Activated T-helper 9 cell treated with anti-CD3 and anti-CD28 coated beads, Interleukin-2, amount 50 U/mL, for 16 hours (primary cell): Measurements from ENCODE around the gene PCGF2.
A peak's percentile ranks its signal among the peaks of the same experiment; 100 is the strongest.
"Not testable (repeated sequence)": the region's sequence is repeated elsewhere in the genome, so short reads cannot be mapped to it uniquely, and the experiment has no call there.

Source experiments
- DNase-seq: peaks from one replicate; pipeline ENCODE4 v3.0.0-alpha.2; 2020; ENCODE audit warnings: low read depth

Gene PCGF2

DNA sequence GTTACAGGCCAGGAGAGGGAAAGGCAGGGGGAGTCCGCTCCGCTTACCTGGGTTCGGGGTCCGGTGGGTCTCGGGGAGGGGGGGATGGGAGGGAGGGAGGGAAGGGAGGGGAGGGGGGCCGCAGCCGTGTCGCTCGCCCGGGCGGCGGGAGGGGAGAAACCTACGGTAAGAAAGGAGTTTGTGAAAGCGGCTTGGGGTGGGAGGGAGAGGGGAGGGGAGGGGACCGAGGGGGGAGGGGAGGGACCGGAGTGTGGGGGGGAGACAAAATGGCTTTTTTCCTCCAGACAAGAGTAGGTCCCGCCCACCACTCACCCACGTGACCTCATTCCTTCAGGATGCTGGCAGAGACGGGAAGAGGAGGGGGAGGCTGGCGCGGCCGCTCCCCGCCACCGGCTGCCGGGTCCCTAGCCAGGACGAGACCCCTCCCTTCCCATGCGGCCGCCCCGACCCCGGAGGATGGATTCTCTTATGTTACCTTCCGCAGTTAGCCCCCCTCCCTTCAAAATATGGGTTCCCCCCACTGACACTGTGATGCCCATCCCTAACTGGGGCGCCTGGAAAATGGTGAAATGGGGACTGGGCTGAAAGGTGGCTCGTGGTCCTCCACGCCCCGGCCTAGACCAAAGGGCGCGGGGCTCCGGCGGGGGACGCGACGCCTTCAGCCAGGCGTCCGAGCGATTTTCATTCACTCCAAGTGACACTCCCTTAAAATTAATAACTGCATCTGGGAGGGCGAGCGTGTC lies at the start of gene PCGF2:
Gene PCGF2 (minus strand): TSS at position 188 of the 743 bp plus-strand sequence. CDS start 7,934 bp downstream, outside the sequence.
- DNase-seq = no peak

DNA sequence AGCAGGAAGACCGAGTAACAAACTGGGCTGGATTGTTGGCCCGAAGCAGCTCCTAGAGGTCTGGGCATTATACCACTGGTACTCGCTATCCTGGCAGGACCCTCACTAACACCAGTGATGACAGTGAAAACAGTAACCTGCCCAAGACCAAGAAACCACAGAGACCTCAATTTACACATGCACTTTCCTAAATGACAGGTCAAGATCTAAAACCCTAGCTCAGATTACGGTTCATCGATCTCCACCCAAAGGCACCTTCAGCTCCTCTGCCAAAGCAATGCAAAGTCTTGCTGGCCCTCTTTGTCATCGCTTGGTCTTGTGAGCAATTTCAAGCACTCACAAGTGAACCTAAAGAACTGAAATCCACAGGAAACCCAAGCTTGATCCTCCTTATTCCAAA lies 49.7 kb upstream of the PCGF2 start:
- no peak for DNase-seq

DNA sequence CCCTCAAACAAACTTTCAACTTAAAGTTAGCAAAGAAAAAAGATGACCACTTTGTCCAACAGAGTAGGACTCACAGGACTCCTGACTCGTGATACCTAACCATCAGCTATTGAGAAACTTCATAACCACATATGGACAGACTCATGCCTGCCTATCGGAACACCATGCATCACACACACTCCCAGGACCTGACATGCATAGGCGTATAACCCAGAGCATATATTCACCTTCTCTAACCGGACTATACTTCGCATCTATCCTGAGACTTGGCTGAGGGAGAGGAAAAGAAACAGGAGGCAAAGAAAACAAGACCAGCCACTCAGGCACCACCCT lies 49.0 kb upstream of the PCGF2 start:
- no peak for DNase-seq

DNA sequence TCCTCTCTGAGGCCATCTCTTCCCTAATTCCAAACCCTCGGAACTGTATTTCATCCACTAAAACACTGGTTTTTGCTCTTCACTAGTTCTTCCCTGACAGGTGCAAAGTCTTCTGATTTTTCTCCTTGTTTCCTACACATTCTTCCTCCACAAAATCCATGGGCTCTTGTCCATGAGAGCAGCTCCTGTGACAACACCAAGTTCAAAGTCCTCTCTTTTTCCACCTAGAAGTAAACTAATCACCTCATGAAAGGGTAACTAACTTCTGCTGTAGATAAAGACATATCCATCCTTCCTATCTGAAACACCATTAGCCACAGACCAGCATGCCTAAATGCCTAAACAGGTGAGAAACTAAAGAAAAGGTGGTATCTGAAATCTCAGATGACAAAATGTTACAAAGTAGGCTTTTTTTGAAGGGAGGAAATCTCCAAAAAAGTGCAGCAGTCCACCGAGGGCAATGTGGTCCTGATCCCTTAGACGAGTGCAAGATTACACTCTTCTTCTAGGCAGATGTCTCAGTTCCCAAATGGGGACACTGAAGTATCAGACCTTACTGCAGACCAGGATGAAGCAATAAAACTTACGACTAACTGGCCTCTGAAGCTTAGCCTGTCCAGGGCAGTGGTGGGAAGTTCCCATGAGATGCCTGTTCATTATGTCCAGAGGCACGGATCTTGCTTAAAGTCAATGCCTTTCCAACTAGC lies 48.5 kb upstream of the PCGF2 start:
- DNase-seq = no peak

DNA sequence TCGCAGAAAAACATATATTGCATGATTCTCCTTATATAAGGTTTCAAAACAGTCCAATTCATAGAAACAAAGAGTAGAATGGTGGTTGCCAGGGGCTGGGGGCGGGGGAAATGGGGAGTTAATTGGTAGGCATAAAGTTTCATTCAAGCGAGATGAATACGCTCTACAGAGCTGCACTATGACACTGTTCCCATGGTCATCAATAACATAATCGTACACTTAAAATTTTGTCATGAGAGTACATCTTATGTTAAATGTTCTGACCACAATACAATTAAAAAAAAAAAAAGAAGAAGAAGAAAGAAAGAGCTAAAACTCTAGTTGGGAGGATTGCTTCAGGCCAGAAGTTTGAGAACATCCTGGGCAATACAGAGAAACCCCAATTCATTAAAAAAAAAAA lies 46.1 kb upstream of the PCGF2 start:
- no peak for DNase-seq

DNA sequence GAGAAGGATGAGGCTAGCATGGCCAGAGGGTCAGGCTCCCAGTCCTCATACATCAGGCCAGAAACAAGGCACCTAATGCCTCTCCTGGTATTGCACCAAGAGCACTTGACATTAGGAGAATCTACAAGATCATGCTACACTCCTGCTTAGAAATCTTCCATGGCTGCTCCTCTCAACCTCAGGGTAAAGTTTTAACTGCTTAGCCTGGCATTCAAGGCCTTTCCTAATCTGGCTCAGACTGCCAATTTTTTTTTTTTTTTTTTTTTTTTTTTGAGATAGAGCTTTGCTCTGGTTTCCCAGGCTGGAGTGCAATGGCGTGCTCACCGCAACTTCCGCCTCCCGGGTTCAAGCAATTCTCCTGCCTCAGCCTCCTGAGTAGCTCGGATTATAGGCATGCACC lies 43.0 kb upstream of the PCGF2 start:
- no peak for DNase-seq

DNA sequence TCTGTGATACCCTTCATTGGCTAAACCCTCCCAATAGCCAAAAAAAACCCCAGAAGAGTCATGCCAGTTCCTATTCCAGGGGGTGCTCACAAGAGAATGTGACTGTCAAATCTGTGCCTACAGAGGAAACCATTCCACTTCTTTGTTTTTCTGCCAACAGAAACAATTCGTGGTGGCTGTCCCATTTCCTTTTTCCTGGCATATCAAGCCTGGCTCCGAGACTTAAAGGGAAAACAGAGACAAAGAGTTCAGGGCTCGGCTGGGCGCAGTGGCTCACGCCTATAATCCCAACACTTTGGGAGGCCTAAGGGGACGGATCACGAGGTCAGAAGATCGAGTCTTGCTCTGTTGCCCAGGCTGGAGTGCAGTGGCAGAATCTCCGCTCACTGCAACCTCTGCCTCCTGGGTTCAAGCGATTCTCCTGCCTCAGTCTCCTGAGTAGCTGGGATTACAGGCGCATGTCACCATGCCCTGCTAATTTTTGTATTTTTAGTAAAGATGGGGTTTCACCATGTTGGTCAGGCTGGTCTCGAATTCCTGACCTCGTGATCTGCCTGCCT lies 42.1 kb upstream of the PCGF2 start:
- DNase-seq = not testable (repeated sequence)

DNA sequence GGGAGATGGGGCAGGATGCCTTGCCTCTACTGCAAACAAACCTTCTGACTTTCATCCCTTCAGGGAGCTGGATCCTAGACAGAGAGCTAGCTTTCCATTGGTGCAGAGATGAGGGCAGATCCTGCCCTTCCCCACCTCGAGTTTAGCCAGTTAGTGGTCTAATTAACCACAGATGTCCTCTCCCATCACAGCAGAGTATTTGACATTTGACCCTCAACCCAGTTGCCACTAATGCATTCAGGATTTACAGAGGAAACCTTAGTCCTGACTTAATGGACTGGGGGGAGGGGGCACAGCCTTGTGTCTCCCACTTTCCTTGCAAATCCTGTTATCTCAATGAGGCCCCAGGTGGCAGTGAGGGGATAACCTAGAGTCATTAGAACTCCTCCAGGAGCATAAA lies 41.0 kb upstream of the PCGF2 start:
- no peak for DNase-seq

DNA sequence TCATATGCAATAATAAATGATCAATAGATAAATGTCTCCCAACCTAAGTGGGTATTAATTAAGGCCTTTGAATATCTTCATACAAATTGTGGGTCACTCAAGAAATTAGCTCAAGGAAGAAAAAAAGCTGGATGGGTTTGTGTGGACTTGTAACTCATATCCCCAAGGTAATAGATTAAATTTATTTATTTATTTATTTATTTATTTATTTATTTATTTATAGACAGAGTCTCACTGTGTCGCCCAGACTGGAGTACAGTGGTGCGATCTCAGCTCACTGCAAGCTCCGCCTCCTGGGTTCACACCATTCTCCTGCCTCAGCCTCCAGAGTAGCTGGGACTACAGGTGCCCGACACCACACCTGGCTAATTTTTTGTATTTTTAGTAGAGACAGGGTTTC lies 39.9 kb upstream of the PCGF2 start:
- DNase-seq = not testable (repeated sequence)

DNA sequence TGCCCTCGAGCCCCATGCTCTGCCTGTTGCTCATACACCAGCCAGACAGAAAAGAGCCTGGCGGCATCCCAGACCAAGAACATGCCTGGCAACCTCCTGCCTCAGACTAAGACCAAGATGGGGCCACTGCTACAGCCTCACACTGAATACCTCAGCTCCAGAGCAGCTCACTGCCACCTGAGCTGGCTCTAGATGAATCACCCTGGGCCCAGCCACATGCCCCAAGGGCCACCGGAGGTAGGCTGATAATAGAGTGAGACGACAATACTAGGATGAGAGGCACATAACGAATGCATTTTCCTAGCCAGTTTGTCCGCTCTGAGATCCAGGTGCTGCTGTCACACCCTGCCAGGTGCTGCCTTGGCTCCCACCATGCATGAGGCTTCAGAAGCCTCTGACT lies 38.2 kb upstream of the PCGF2 start:
- no peak for DNase-seq

DNA sequence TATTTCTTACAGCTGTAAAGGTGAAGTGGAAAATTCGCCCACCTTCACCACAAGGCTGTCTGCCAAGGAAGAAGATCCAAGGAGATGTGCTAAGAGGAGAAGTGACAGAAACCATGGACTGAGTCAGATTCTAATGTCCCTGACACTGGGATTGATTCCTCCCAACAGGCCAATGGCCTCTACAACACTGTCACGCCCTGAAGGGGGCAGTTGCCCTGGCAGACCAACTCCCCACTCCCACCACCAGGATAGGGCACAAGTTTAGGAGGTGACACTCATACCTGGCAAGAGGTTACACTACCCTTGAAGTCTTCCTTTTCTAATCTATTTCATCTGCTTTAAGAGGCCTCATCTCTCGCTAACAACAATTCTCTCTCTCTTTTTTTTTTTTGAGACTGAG lies 35.1 kb upstream of the PCGF2 start:
- no peak for DNase-seq

DNA sequence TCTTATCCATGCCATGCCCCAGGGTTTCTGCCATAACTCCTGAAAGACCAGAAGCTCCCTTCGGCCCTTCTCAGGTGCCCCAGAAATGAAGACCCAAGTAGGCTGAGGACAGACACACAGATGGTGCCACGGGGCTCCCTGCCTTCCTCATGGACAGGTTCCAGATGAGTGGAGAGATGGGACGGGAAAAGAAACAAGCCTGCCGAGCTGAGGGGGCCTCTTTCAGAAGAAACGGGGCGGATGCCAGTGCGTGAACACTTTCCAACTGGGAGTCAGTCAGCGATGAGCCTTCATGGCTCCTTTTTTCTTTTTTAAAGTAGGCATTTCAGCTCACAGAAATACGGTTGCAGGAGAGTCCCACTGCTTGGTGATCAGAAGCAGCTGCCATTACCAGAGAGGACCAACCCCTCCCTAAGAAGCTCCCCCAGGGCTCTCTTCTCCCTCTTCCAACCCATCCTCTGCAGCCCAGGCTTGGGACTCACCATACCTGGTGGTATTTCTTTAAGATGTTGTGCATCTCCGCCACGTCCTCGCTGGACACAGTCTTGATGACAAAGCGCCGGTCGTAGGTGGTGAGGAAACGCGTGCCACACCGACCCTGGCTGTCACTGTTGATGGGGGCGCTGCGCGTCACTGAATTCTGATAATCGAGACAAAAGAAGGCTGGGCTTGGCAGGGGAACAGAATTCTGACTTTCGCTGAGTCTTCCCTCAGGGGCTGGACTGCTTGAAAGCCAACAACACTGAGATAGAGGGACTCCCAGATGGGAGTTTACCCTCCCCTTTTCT lies 32.0 kb upstream of the PCGF2 start:
- no peak for DNase-seq

DNA sequence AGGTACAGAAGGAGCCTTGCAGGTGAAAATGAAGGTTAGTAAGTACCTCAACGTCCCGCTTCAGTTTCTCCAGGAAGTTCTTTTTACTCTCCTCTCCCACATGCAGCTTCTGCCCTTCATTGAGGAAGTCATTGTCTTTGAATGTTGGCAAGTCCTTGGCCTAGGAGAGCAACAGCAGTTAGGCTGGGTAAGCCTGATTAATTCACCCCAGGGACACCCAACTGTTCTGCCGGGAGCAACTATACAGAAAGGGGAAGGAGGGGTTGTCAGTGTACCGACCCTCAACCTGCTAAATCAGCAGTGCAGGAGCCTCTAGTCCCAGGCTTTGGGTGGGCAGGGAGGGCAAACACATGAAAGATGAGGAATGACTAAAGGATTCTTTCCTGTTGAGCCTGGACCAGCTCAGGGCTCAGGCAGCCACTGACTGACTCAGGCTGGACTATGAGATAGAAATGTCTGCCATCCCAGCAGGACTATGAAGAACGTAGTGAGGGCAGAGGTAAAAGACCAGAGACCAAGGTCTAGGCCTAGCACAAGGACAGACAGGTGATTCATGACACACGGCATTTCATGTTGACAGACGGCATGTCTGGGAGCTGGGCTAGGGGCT lies 29.6 kb upstream of the PCGF2 start:
- no peak for DNase-seq

DNA sequence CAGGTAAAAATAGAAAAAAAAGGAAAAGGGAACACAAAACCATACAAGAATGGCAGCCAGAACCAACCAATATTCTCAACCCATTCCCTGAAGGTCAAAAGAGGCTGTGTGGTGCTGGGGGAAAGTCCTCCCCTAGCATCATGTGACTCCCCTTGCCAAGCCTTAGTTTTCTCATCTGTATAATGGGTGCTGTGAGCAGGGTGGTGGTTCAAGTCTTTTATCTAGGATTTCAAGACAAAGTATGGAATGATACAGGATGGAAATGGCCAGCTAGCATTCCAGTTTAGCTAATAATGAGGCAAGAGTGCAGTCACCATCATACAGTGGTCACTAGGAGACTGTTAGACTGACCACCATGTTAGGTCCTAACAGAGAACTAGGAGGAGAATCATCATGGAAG lies 25.1 kb upstream of the PCGF2 start:
- no peak for DNase-seq

DNA sequence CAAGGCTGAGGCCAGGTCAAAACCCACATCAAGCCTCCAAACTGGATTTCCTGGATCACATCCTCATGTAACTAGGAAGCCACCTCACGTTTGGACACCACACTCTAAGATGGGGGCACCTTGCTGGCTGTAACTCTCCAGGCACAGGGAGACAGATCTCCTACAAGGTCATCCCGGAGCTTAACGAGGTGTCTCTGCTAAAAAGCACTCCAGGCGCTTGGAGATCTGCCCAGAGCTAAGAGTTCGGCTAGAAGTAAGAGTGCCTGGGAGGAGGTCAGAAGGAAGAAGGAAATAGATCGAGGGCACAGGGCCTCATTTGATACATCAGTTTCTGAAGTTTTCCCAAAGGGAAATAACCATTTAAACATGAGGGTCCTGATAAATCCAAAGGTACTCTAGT lies 20.3 kb upstream of the PCGF2 start:
- DNase-seq = no peak

DNA sequence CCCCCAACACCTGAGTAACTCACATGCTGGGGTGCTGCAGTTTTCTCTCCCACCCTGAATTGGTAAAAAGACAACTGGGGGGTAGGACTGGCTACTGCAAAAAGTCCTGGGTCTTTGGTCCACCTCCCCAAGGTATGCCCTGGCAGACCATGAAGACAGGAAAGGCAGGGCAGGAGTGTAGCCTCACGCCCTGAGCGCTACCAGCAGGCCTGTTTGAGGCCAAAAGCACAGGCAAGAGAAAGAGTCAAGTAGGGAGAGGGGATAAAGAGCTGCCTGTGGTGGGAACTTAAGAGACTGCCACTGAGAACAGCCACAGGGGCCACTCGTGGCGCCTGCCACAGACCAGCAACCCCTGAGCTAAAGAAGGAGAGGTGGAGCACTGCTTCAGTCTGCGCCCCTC lies 18.2 kb upstream of the PCGF2 start:
- DNase-seq = no peak

DNA sequence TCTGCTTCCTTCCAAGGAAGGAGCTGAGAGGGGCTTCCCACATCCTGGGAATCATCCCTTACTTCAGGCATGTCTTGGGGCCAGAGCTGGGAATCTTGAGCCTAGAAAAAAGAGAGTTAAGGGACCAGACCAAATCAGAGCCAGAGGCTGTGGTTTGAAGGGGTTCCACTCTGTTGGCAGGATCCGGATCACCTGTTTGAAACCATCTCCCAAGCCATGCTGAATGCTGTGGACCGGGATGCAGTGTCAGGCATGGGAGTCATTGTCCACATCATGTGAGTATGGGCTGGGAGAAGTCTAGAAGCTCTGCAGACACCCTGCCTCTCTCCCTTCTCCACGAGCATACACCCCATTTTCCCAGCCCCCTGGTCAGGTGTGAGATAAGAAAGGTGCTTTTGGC lies 14.1 kb upstream of the PCGF2 start:
- no peak for DNase-seq

DNA sequence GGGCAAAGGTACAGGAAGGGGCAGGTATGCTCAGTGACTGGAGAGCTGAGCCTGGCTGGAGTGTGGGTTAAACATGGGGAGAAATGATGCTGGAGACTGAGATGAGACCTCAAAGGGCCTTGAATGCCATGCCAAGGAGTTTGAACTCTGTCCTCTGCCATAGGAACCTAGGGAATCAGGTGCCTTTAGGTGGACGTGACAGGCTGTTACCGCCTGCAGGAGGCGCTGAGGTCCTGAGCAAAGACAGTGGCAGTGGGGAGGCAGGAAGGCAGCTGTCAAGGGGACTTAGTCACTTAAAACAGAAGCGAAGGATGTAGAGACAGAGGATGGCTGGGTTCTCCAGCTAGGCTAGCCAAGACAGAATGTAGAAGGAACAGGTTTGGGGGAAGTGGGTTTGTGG lies 13.5 kb upstream of the PCGF2 start:
- no peak for DNase-seq

DNA sequence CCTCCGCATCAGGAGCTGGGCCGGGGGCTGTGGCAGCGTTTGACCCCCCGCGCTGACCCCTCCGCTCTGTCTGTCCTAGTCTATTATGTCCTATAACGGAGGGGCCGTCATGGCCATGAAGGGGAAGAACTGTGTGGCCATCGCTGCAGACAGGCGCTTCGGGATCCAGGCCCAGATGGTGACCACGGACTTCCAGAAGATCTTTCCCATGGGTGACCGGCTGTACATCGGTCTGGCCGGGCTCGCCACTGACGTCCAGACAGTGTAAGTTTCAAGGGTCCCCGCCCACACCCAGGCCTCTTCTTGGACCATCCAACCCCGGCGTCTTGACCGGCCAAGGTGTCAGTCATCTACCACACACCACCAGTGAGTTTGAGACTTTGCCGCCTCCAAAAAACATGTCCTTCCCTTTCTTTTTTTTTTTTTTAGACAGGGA lies 5.0 kb upstream of the PCGF2 start:
- DNase-seq = no peak

DNA sequence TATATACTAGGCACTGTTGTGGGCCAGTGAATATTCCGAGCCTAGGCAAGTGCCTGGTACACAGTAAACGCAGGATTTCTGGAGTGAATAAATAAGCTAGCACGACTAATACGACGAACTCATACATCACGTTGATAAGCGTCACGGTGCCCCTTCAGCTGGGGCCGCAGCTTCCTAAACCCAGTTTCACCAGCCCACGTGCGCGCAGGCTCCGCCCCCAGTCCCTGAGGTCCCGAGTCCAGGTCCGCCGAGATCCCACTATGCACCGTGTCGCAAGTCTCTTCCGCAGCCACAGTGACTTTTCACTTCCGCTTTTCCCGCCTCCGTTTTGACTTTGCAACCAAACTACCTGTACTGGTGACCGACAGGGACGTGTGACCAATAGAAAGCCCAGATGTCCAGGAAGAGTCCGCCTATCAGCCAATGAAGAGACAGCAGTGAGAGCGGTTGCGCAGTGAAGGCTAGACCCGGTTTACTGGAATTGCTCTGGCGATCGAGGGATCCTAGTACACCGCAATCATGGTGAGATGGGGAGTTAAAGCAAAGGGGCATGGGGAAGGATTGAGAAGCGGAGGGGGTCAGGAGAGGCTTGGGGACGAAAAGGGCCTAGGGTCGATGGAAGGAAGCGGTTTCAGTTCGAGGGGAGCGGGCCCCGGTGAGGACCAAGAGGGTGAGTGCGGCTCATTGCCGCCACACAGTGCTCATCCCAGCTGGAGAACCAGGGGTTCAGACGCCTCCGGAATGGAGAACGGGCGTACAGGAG lies 4.4 kb upstream of the PCGF2 start, which contains the start of gene PSMB3:
Gene PSMB3 (plus strand): TSS at position 434 of the 763 bp plus-strand sequence. CDS start 86 bp downstream, at position 520.
- DNase-seq = peak; percentile 95

DNA sequence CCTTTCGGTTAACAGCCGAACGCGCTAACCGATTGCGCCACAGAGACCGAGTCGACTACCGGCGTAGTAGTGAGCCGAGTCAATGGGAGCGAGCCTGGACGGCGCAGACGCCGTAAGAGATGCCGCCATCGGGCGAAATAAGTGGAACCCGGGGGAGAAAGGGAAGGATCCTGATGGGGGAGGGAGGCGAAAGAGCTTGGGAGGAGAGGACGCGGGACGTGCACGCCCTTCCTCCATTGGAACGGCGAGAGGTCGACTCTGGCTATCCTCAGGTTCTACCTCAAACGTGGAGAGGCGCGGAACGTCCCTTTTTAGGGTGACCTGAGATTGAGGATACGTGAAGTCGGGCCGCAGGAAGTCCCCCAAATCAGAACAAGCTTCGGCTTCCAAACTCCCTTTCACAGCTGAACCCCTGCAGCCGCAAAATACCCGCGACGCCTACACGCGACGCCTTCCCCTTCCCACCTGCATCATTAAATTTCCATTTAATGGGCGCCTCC lies 3.7 kb upstream of the PCGF2 start:
- DNase-seq = peak; percentile 73
